HG02588 (cell line): ENCODE results near the gene MEI1.
"Not testable (repeated sequence)": the region's sequence is repeated elsewhere in the genome, so short reads cannot be mapped to it uniquely, and the experiment has no call there.

Source experiments
- ATAC-seq: cut with Tn5 transposase; IDR thresholded peaks from one replicate; pipeline ENCODE4 v1.9.1; 2021; ENCODE audit warnings: mild to moderate bottlenecking, moderate library complexity; ENCODE audit not compliant: unreplicated experiment

The MEI1 gene

GRCh38 chr22:41835462-41835861 is 136.2 kb downstream of the MEI1 start:
- not testable (repeated sequence) for ATAC-seq

- ATAC-seq = no peak
These were observed 137.2 kb downstream of the MEI1 start for GRCh38 chr22:41836551-41836950.

- no peak for ATAC-seq
These were observed 139.7 kb downstream of the MEI1 start for GRCh38 chr22:41838842-41839618.

- no peak for ATAC-seq
These were observed 140.9 kb downstream of the MEI1 start for GRCh38 chr22:41840216-41840615.

GRCh38 chr22:41841085-41841712 is 141.9 kb downstream of the MEI1 start:
- no peak for ATAC-seq

- no peak for ATAC-seq
These were observed 144.0 kb downstream of the MEI1 start for GRCh38 chr22:41842996-41843970.

GRCh38 chr22:41844036-41844435 is 144.7 kb downstream of the MEI1 start:
- no peak for ATAC-seq

GRCh38 chr22:41844513-41844912 is 145.2 kb downstream of the MEI1 start:
- ATAC-seq = no peak

- ATAC-seq = no peak
These were observed 146.3 kb downstream of the MEI1 start for GRCh38 chr22:41845380-41846267.

- no peak for ATAC-seq
These were observed 147.1 kb downstream of the MEI1 start for GRCh38 chr22:41846268-41846987.

GRCh38 chr22:41847300-41847699 is 148.0 kb downstream of the MEI1 start:
- no peak for ATAC-seq

- no peak for ATAC-seq
These were observed 149.2 kb downstream of the MEI1 start for GRCh38 chr22:41848468-41848867.
